Caco-2 (cell line): Measurements from ENCODE around the gene SEPTIN8. TPM values are rescaled to one million over a fixed set of nuclear protein-coding genes. Genes with fewer than 3 reads are reported as not detected.

Source experiments
- BruUV-seq: library from RNA; stranded (reverse); fragments of 400-500 nt; replicated peaks from 2 replicates; lab custom pipeline; 2021; lab: Mats Ljungman, UMichigan
- CTCF ChIA-PET: fragments of 300-600 bp; sonication (Branson Sonifier 250); formaldehyde crosslinking; loops from one replicate; lab custom pipeline; 2022; ENCODE audit warnings: antibody characterized with exemption; lab: Charles Lee
- POLR2A ChIA-PET: fragments of 300-600 bp; sonication (Branson Sonifier 250); formaldehyde crosslinking; loops from one replicate; lab custom pipeline; 2022; ENCODE audit warnings: antibody characterized with exemption; lab: Charles Lee
- DNase-seq, 2 experiments: peaks; one replicate each; pipeline versions ENCODE4 v3.0.0 to v3.0.0-alpha.2; 2020 to 2022
- H3K27me3 ChIP-seq: replicated peaks from 2 replicates; pipeline ENCODE4 v1.6.0; 2011; ENCODE audit warnings: low read length; ENCODE audit not compliant: control insufficient read depth, insufficient read depth
- H3K36me3 ChIP-seq: 2 replicates; pipeline ENCODE4 v1.5.1; 2011; ENCODE audit warnings: low read length; ENCODE audit not compliant: control insufficient read depth, insufficient read depth
- H3K4me1 ChIP-seq: fragments of 250-450 bp; sonication (Bioruptor Pico); 2 replicates; pipeline ENCODE4 v1.5.1; 2020; ENCODE audit warnings: mild to moderate bottlenecking
- H3K4me3 ChIP-seq: 2 replicates; pipeline ENCODE4 v1.5.1; 2011; ENCODE audit warnings: low read depth, mild to moderate bottlenecking, control low read depth, low read length
- H3K9me3 ChIP-seq: fragments of 250-450 bp; sonication (Bioruptor Pico); 2 replicates; pipeline ENCODE4 v1.5.1; 2020; ENCODE audit warnings: mild to moderate bottlenecking, moderate library complexity
- H3K27ac Mint-ChIP-seq: one replicate; pipeline ENCODE4 v1.8.0; 2022; ENCODE audit warnings: mixed read lengths; ENCODE audit not compliant: unreplicated experiment
- H3K27me3 Mint-ChIP-seq: one replicate; pipeline ENCODE4 v1.8.0; 2022; ENCODE audit warnings: mixed read lengths; ENCODE audit not compliant: insufficient read depth, unreplicated experiment
- H3K36me3 Mint-ChIP-seq: one replicate; pipeline ENCODE4 v1.8.0; 2022; ENCODE audit warnings: mild to moderate bottlenecking, mixed read lengths; ENCODE audit not compliant: insufficient read depth, unreplicated experiment
- H3K4me1 Mint-ChIP-seq: one replicate; pipeline ENCODE4 v1.8.0; 2022; ENCODE audit warnings: low read depth, mixed read lengths; ENCODE audit not compliant: unreplicated experiment
- H3K4me3 Mint-ChIP-seq: one replicate; pipeline ENCODE4 v1.8.0; 2022; ENCODE audit warnings: mild to moderate bottlenecking, moderate library complexity, mixed read lengths; ENCODE audit not compliant: unreplicated experiment
- H3K9me3 Mint-ChIP-seq: one replicate; pipeline ENCODE4 v1.8.0; 2022; ENCODE audit warnings: mixed read lengths; ENCODE audit not compliant: unreplicated experiment
- intact Hi-C: fragments of 100-400 bp; cut with micrococcal nuclease; formaldehyde crosslinking; loops from one replicate; pipeline ENCODE4 v1.10.0; 2022; ENCODE audit not compliant: unreplicated experiment
- total RNA-seq: library from RNA; stranded (reverse); gene quantifications from 2 replicates; pipeline ENCODE4 v1.2.3, GENCODE V29; 2022
- TF ChIP-seq, protein P1 (sequence below), 2 experiments: fragments of 200-600 bp in 1 of 2; IDR thresholded peaks; 1 replicate in 1 of 2; 2 replicates in 1 of 2; pipeline versions ENCODE4 v1.5.1 to v1.8.0; 2011 to 2022; ENCODE audit warnings: antibody characterized with exemption in 1 of 2, control low read depth in 1 of 2, inconsistent platforms in 1 of 2, low read depth in 1 of 2, low read length in 1 of 2, mild to moderate bottlenecking in 1 of 2, moderate library complexity in 1 of 2; ENCODE audit not compliant: insufficient read depth in 1 of 2, severe bottlenecking in 1 of 2, unreplicated experiment in 1 of 2

SEPTIN8 gene
- total RNA-seq, 1 experiment from 2014 or later: 60.7 TPM

DNA sequence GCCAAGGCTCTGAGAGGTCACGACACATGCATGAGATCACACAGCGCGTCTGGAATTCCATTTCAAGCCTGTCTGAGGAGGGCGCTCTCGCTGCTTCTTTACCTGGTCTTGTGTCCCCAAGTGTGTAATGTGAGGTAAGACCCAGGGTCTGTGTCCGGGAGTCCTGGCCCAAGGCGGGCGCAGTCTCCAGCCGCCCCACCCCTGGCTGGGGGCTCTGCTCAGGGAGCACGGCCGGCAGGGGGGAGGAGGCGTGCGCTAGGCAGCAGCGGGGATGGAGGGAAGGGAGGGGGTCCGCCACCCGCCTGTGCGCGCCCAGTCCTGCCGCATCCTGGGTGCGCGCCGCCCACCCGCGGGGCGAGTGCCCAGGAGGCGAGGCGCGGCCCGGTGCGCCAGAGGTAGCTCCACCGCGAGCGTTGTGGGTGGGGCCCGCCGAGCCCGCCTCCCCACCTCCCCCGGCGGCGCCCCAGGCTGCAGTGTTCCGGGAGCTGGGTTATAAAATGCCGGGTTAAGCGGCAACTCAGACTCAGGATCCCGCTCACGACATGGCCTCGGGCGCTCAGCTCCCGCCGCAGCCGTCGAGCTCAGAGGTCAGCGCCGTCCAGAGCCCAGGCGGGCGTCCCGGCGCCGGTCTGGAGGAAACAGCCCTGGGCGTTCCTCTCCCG is 30.0 kb downstream of the SEPTIN8 start, which contains the start of gene CCNI2:
Gene CCNI2, plus strand, starts transcription at position 473 of the 662 bp plus-strand sequence. Its CDS starts 70 bp downstream, at position 543.
- Mint-ChIP-seq H3K36me3 (no peaks in the 10 kb centered on the region), H3K27me3 (peaks cover 8% of the 10 kb centered on the region), H3K4me3 (peak within 1 kb of the TSS; percentile 35), H3K4me1 (no peaks in the 10 kb centered on the region), H3K9me3 (peaks cover 7% of the 10 kb centered on the region), H3K27ac (no peak within 1 kb of the TSS)
- Histone ChIP-seq H3K4me3 (peak within 1 kb of the TSS; percentile 21; the same call in 1 of the 2 replicates), H3K36me3 (no peaks in the 10 kb centered on the region), H3K9me3 (no peaks in the 10 kb centered on the region), H3K27me3 (no peaks in the 10 kb centered on the region), H3K4me1 (no peaks in the 10 kb centered on the region)
- TF ChIP-seq, protein P1, sequence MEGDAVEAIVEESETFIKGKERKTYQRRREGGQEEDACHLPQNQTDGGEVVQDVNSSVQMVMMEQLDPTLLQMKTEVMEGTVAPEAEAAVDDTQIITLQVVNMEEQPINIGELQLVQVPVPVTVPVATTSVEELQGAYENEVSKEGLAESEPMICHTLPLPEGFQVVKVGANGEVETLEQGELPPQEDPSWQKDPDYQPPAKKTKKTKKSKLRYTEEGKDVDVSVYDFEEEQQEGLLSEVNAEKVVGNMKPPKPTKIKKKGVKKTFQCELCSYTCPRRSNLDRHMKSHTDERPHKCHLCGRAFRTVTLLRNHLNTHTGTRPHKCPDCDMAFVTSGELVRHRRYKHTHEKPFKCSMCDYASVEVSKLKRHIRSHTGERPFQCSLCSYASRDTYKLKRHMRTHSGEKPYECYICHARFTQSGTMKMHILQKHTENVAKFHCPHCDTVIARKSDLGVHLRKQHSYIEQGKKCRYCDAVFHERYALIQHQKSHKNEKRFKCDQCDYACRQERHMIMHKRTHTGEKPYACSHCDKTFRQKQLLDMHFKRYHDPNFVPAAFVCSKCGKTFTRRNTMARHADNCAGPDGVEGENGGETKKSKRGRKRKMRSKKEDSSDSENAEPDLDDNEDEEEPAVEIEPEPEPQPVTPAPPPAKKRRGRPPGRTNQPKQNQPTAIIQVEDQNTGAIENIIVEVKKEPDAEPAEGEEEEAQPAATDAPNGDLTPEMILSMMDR (IDR thresholded peaks at IDR 0.05; ENCODE audit: insufficient read depth in 1 of 2, low read depth in 1 of 2, low read length in 1 of 2, severe bottlenecking in 1 of 2, unreplicated experiment in 1 of 2): peak in 1 of 2 experiments; percentile 16
- intact Hi-C loops: no loop called here
- POLR2A ChIA-PET: no interaction called here
- CTCF ChIA-PET: interaction anchor here (1.0 kb wide), 1 partner anchor 73 kb away, joined by 3 read pairs; no protein-coding TSS in a partner anchor
- DNase-seq: peak in 1 of 2 experiments; percentile 14
- BruUV-seq: no TSS peak

DNA sequence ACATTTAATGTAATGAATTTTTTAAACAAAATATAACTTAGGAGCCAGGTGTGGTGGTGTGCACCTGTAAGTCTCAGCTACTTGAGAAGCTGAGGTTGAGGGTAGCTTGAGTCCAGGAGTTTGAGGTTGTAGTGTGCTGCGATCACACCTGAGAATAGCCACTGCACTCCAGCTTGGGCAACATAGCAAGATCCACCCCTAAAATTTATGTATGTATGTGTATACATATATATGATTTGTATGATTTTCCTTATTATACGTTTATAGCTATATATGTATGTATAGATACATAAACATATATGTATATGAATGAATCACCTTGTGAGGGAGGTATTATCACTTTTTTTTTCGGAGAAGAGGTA is 30.5 kb downstream of the SEPTIN8 start:
- CTCF ChIA-PET: no interaction called here
- H3K36me3 ChIP-seq: no peaks in the 10 kb centered on the region
- TF ChIP-seq, protein P1 (IDR thresholded peaks at IDR 0.05; ENCODE audit: insufficient read depth in 1 of 2, low read depth in 1 of 2, low read length in 1 of 2, severe bottlenecking in 1 of 2, unreplicated experiment in 1 of 2): no peak
- H3K36me3 Mint-ChIP-seq: no peaks in the 10 kb centered on the region
- intact Hi-C loops: no loop called here
- POLR2A ChIA-PET: no interaction called here
- no peak for DNase-seq
- H3K27me3 Mint-ChIP-seq: peaks cover 8% of the 10 kb centered on the region
- H3K9me3 ChIP-seq: no peaks in the 10 kb centered on the region
- peak overlapping the region; percentile 35 for H3K4me3 Mint-ChIP-seq
- H3K4me1 Mint-ChIP-seq: no peaks in the 10 kb centered on the region
- no peak overlapping the region; the same call in 1 of the 2 replicates for H3K4me3 ChIP-seq
- H3K27me3 ChIP-seq: no peaks in the 10 kb centered on the region
- no peak overlapping the region for H3K27ac Mint-ChIP-seq
- H3K4me1 ChIP-seq: no peaks in the 10 kb centered on the region
- no TSS peak for BruUV-seq
- H3K9me3 Mint-ChIP-seq: peaks cover 7% of the 10 kb centered on the region

DNA sequence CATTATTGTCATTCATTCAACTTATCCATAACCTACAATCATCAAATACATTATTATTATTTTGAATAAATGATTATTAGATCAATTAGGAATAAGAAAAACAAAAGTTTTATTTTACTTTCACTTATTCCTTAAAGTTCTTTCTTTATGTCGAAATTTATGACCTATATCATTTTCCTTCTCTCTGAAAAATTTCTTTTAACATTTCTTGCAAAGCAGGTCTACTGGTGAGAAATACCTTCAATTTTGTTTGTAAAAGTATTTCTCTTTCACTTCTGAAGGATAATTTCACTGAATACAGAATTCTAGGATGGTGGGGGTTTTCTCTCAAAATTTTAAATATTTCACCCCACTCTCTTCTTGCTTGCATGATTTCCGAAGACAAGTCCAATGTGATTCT is 32.4 kb downstream of the SEPTIN8 start:
- H3K27me3 Mint-ChIP-seq: peaks cover 8% of the 10 kb centered on the region
- intact Hi-C loops: no loop called here
- CTCF ChIA-PET: interaction anchor here (1.3 kb wide), 1 partner anchor 76 kb away, joined by 3 read pairs; no protein-coding TSS in a partner anchor

More for the DNA sequence above, 32.4 kb downstream of the SEPTIN8 start:
- Histone ChIP-seq H3K4me1 (no peaks in the 10 kb centered on the region), H3K36me3 (no peaks in the 10 kb centered on the region), H3K9me3 (no peaks in the 10 kb centered on the region), H3K4me3 (no peak overlapping the region), H3K27me3 (no peaks in the 10 kb centered on the region)
- H3K36me3 Mint-ChIP-seq: no peaks in the 10 kb centered on the region
- no peaks in the 10 kb centered on the region for H3K4me1 Mint-ChIP-seq
- no peak for DNase-seq
- TF ChIP-seq, protein P1 (IDR thresholded peaks at IDR 0.05; ENCODE audit: insufficient read depth in 1 of 2, low read depth in 1 of 2, low read length in 1 of 2, severe bottlenecking in 1 of 2, unreplicated experiment in 1 of 2): no peak
- POLR2A ChIA-PET: no interaction called here
- BruUV-seq: no TSS peak
- H3K9me3 Mint-ChIP-seq: peaks cover 7% of the 10 kb centered on the region
- no peak overlapping the region for H3K27ac Mint-ChIP-seq
- H3K4me3 Mint-ChIP-seq: no peak overlapping the region
